Lower leg skin (tissue), 3 donors: Measurements from ENCODE around the gene MYH9.

Experiments
- CTCF ChIP-seq, 3 donors: fragments of 450-650 bp; IDR thresholded peaks; one replicate each; pipeline ENCODE4 v1.5.1; 2016; ENCODE audit warnings: antibody characterized with exemption in 3 of 3, mild to moderate bottlenecking in 3 of 3, moderate library complexity in 2 of 3
- POLR2A ChIP-seq, 2 donors: fragments of 450-650 bp; IDR thresholded peaks; one replicate each; pipeline ENCODE4 v1.6.1; 2016 to 2017; ENCODE audit warnings: antibody characterized with exemption in 2 of 2, mild to moderate bottlenecking in 1 of 2, moderate library complexity in 1 of 2

- no peak for TF ChIP-seq CTCF (IDR thresholded peaks at IDR 0.05)
- no peak for TF ChIP-seq POLR2A (IDR thresholded peaks at IDR 0.05)
Measured at GRCh38 chr22:36423461-36424404, 36.0 kb upstream of the MYH9 start.
